CD4-positive, alpha-beta T cell treated with Interleukin-15 for 1 hour (primary cell): ENCODE data around the gene MAJIN.
"Not testable (repeated sequence)": the region's sequence is repeated elsewhere in the genome, so short reads cannot be mapped to it uniquely, and the experiment has no call there.

Source experiments
- DNase-seq: peaks from one replicate; pipeline ENCODE4 v3.0.0-alpha.2; 2020

The MAJIN gene, protein sequence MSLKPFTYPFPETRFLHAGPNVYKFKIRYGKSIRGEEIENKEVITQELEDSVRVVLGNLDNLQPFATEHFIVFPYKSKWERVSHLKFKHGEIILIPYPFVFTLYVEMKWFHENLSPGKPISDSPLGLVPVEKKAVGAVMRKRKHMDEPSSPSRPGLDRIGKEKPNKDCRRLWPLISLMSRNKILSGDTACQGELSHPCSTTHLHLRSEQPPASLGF

DNA sequence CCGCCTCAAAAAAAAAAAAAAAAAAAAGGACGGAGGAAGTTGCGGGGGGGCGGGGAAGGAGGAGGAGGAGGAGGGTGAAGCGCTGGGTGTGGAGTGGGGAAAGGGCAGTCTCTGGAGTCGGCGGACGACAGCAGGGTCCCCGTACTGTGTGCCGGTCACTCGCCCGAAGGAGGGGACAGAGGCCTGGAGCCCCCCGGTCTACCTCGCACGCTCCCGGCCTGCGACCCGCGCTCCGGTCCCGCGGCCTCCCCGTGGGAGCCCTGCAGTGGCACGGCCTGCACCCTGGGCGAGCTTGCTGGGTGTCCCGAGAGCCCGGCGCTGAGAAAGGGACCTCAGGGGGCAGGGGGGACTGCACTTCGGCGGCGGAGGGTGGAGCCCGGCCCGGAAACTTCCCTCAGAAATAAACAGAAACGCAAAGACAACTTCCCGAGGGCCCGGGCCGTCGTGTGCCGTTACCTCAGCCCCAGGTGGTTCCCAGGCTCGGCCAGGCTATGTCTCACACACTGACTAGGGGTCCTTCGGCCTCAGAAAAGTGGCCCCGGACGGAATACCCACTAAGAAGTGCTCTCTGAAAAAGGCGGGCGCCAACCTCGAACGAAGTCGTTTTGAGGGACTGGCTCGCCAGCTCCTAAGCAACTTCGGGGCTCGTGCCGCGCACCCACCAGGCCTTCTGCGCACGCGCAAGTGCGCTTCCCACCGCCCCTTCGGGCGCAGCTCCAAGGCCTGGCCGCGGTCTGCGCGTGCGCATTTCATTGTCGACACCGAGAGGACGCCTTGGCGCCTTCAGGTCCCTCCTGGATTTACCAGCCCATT is at the start of gene MAJIN:
Gene MAJIN, minus strand, starts transcription at position 688 of the 813 bp plus-strand sequence. CDS start 12,703 bp downstream, outside the sequence.
- DNase-seq, result peak; percentile 91

DNA sequence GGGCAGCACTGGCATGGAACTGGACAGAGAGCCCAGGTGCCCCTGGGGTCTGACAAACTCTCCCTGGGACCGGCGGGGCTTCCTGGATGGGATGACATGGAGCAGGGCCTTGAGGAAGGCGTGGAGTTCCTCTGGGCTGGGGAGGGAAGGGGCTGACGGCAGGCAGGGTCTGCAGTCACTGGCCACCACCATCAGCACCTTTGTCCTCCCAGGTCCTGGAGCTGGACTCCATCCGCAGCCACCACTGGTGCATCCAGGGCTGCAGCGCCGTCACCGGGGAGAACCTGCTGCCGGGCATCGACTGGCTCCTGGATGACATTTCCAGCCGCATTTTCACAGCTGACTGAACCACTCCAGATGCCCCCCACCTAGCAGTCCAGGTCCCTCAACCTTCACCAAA is 49.6 kb upstream of the MAJIN start:
- DNase-seq, result no peak

DNA sequence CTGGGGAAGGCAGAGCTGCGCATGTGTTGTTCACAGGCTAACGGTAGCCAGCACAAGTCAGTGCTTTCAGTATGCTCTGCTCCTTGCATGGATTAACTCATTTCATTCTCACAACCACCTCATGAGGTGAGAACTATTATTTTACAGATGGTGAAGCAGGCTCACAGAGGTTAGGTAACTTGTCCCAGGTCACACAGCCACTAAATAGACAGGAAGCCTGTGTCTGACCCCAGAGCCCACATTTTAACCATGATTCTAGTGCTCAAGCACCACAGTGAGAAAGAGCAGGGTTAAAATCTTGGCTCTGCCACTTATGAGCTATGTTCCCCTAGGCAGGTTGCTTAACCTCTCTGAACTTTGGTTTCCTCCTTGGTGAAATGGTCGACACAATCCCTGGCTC is 49.1 kb upstream of the MAJIN start:
- no peak for DNase-seq

DNA sequence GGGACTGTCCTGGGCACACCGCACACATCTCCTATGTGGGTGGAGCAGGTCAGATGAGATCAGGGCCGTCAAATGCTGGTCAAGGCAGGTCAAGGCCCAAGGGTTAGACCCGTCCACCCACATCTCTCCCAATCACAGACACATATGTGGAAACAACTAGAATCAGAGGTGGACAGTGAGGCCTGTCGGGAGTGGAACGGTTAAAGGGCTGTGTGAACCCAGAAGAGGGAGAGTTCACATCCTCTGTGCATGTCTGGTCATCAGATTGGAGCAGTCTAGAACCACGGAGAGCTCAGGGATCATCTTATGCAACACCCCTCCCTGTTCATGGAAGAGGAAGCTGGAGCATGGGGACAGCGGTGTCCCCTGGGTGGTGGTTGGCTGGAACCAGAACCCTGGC is 47.9 kb upstream of the MAJIN start:
- DNase-seq, result no peak

DNA sequence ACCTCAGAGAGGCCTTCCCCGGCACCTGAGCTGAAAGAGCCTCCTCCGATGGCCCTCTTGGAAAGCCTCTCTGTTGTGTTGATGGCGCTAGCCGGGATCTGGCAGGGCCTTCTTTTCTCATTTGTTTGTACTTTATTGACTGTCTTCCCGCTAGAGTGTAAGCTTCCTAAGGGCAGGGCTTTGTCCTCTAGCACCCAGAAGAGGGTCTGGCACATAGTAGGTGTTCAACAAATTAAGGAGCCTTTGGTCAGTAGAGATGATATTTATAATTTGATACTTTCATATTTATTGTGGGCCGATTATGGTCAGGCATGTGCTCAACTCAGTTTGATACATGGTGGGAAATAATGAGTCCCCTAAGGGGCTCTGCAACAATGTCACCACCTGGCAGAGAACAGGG is 46.0 kb upstream of the MAJIN start:
- no peak for DNase-seq

DNA sequence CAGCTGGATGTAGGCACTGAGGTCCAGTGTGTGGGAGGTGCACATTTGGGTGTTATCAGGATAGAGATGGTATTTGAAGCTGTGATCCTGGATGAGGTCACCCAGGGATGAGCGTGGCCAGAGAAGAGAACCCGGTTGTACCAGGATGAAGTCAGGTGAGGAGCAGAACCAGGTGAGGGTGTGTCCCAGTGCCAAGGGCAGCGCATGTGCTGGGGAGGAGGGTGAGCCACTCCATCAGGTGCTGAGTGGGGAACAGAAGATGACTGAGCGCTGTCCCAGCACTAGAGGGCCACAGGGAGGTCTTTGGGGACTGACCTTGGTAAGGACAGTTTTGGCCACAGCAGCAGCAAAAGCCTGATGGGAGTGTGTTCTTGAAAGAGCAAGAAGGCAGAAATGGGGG is 44.8 kb upstream of the MAJIN start:
- no peak for DNase-seq

DNA sequence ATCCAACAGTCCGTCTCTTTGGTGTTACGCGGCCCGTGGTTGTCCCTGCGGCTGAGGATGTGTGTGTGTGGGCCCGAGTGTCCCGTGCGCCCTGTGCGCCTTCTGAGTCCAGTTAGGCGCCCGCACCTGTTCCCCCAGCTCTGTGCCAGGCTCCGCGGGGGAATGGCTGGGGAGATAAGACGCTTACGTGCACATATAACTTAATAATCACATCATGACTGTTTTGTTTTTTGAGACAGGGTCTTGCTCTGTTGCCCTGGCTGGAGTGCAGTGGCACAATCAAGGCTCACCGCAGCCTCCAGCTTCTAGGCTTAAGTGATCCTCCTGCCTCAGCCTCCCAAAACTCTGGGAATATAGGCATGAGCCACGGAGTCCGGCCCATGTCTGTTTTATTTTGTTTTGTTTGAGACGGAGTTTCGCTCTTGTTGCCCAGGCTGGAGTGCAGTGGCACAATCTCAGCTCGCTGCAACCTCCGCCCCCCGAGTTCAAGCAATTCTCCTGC is 42.9 kb upstream of the MAJIN start:
- no peak for DNase-seq

DNA sequence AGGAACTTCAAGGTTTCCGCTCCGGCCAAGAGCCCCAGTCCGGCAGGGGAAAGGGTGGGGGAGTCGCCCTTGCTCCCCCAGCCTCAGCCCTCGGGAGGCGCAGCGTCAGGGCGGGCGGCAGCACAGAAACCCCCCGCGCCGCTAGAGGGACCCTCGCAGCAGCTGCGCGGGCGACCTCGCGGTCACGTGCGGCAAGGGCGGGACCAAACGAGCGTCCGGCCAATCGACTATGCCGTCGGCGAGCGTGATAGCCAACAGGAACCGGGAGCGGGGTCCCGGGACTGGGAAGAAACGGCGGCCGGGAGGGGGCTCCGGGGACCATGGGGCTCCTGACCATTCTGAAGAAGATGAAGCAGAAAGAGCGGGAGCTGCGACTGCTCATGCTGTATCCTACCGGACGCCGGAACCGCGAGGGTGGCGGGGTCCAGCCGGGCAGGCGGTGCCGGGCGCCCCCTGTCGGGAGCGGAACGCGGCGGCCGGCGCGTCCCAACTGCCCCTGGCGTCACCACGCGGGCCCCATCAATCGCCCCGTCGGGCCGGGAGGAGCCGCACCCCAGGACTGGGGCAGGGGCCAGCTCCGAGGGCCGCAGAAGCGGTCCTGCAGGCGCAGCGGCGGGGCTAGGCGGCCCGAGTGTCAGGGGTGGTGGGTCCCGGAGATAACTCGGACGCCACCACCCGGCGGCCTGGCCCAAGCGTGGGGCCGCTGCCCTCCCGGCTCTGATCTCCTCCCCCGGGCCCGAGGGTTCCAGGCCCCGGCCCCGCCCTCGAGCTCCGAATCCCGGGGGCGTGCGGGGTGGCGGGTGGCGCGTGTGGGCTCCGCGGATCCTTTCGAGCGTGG is 42.2 kb upstream of the MAJIN start, which contains the start of gene ARL2:
Gene ARL2, plus strand, starts transcription at position 273 of the 838 bp plus-strand sequence. Its CDS starts 48 bp downstream, at position 321.
- peak; percentile 90 for DNase-seq

DNA sequence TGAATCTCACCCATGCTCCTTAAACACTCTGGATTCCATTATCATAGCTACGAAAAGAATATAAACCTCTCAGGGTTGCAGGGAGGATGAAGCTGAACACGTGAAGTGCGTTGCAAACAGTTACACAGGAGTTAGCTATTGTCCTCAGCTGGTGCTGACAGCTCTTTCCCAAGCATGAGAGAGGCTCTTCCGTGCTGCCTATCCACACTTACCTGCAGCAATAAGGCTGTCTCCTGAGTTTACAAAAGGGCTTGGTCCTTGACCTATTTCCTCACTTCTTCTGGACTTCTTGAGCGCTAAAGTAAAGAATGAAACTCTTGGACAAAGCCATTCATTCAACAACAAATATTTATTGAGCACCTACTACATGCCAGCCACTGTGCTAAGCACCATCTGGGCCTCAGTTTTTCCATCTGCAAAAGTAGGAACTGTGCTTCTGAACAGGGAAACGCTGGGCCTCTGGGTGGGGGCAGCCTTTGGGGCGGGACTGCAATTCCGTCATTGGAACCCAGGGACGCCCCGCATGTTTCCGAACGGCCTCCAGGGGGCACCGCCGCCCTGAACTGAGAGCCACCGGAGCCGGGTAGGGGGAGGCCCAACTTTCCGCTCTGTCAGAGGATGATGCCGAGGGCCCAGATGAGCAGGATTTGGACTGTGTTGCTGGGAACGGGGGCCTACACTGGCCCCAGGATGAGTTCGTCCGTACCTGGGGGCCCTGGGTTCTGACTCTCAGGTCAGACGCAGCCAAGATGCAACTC is 41.4 kb upstream of the MAJIN start:
- peak; percentile 91 for DNase-seq

DNA sequence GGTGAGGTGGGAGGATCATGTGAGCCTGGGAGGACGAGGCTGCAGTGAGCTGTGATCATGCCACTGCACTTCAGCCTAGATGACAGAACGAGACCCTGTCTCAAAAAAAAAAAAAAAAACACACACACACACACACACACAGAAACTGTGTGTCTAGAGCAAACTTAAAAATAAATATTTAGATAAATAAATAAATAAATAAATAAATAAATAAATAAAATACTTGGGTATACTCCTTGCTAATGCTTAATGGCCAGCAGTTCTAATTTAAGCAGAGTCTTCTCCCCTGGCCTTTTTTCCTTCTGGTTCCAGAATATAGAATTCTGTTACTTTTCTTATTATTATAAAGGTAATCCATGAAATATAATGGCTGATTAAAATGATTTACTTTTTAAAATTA is 37.0 kb upstream of the MAJIN start:
- no peak for DNase-seq

DNA sequence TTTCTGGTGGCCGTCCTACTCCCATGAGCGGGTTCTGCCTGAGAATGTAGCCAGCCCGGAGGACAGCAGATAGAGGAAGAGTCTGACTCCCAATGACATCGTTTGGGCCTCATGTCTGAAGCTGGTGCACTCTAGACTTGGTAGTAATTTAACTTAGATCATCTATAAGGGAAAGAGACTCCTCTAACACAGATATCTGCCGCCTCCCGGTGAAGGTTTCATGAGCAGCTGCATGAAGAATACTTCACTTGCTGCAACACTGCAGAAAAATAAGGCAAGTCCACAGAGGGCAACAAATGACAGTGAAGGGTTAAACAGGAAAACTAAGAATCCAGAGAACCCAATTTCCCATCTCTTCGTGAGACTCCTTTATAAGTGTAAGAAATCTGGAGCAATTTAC is 36.1 kb upstream of the MAJIN start:
- no peak for DNase-seq

DNA sequence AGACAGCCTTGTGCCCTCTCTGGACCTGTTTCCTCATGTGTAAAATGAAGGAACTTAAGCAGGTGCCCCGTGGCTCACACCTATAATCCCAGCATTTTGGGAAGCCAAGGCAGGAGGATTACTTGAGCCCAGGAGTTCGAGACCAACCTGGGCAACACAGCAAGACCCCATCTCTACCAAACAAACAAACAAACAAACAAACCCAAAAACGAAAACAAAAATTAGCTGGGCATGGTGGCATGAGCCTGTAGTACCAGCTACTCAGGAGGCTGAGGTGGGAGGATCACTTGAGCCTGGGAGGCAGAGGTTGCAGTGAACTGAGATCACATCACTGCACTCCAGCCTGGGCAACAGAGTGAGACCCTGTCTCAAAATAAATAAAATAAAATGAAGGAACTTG is 32.1 kb upstream of the MAJIN start:
- not testable (repeated sequence) for DNase-seq

DNA sequence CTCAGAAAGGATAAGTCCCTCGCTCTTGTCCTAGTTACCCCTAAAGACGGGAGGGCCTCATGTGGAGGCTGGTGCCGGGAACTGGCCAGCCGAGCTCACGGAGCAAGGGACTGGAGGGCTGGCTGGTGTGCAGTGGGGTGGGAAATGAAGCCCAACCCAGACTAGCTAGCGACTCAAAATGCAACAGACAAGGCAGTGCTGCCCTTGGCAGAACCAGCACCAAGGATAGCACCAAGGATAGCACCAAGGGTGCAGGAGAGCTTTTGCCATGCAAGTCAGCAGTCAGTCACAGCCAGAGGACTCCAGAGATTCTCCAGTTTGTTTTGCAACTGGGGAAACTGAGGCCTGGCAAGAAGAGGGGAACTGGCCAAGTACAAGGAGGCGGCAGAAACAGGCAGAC is 31.4 kb upstream of the MAJIN start:
- no peak for DNase-seq

DNA sequence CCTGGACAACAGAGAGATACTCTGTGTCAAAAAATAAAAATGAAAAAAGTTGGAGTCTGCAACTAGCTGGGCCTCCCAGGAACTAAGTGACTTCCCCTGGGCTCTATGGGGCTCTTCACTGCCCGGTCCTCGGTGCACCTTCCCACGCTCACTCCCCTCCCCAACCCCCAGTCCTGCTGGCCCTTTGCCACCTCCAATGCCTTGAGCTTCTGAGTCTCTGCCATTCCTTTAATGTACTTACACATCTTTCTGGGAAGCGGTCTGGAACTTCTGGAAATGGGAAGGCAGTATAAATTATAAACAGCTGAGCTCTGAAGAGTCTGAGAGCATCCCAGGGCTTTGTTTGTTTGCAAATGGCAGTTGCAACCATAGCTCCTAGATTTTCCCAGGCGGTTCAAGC is 30.8 kb upstream of the MAJIN start:
- no peak for DNase-seq

DNA sequence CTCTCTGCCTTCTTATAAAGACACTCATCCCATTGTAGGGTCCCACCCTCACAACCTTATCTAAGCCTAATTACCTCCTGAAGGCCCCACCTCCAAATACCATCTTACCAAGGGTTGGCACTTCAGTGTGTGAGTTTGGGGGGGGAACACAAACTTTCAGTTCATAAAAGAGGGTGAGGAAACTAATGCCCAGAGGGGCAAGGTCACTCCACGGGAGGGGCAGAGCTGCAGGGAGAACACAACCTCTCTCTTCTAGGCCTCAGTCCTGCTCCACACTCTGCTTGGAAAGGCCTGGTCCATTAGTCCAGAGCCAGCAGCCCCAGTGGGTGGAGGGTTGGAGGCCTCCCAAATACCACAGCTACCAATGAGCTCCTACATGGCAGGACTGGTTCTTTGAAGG is 27.6 kb upstream of the MAJIN start:
- no peak for DNase-seq

DNA sequence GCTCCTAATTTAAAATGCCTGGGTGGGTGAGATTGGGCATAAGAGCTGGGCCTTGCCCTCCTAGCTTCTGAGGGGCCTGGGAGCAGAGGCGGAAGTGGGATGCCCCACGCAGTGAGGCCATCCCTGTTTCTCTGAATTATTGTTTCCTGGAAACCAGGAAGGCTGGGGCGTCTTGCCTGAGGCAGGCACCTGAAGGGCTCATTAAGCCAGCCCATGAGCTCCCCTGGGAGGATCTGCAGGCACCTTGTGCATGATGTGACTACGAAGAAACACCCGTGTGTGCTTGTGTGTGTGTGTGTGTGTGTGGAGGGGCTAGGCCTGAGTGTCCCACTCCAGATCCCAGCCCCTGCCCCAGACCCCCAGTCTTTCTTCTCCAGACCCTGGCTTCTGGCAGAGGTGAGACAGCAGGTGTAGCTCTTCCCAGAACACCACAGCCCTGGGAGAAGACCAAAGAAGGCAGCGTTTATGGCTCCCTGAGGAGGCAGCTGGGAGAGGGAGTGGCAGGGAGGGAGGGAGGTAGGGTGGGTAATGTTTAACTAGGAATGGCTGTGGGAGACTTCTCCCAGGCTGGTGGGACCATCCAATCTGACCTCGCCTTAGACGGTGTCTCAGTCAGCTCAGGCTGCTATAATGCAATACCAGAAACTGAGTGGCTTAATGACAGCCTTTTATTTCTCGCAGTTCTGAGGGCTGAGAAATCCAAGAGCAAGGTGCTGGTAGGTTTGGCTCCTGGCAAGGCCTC is 27.0 kb upstream of the MAJIN start:
- DNase-seq, result no peak

DNA sequence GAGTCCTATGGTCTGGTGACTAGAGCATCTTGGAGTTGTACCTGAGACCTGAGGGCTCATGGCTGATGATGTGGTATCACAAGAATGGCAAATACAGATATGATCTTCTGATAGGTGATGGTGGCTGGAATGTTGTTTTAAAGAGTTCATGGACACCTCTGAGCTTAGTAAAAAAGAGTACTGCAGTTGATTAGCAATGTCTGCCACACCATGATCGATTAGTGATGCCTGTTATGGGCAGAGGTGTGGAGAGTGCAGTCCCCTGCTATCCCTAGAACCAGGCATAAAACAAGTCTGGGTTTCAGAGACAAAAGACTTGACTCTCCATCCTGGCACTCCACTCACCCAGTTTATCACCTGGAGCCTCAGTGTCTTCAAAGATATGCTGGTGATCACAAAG is 26.2 kb upstream of the MAJIN start:
- DNase-seq, result no peak

DNA sequence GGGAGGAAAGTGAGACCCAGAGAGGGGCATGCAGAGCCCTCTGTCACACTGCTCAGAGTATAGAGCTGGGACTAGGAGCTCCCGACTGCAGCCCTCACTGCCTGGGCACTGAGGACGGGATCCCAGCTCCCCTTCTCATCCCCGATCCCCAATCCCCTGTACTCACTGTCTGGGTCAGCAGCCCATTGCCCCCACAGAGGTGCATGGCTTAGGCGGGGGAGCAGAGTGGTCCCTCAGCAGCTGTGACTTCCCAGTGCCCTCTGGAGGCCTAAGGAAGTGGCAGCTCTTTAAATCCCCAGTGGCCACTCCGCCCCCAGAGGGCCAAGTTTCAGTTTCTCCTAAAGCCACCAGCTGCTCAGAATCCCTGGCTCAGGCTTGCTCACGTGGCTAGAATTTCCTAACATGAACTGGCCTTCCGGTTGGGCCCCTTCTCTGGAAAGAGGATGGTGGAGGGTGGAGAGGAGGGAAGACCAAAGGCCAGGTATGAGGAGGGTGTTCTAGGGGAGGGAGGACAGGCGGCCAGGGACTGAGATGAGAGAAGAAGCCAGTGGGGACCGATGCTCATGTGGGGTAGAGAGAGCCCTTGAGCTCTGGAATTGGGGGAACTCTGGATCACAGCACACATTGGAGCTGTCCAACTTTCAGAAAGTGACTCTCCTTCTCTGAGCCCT is 24.9 kb upstream of the MAJIN start, which contains the start of gene BATF2:
Gene BATF2, minus strand, starts transcription at position 262 of the 671 bp plus-strand sequence. Its CDS starts 57 bp downstream, at position 205.
- DNase-seq, result peak; percentile 54

DNA sequence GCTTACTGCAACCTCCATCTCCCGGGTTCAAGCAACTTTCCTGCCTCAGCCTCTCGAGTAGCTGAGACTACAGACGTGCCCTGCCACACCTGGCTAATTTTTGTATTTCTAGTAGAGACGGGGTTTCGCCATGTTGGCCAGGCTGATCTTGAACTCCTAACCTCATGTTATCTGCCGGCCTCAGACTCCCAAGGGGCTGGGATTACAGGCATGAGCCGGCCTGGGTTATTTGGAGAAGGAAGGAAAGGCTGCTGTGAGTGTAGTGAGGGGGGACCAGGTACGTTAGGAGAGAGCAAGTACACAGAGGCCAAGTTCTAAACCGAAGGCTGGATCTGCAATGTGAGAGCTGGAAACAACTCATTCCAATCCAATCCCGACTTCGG is 24.4 kb upstream of the MAJIN start:
- no peak for DNase-seq

DNA sequence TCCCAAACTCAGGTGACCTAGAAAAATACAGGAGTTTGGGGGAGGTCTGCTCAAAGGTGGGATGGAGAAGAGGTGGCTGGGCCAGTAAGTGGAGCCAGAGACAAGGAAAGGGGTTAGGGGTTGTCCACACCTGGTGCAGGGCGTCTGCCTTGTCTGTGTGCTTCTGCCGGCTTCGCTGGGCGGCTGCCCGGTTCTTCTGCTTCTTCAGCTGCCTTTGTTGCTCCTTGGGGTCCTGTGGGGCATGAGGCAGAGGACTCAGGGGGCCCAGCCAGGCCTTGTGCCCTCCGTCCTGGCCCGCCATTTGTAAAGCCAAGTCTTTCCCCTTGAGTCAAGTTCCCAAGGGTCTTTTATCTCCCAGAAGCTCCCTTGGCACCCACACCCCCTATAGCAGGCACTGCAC is 22.4 kb upstream of the MAJIN start:
- no peak for DNase-seq
